HG03196 (cell line): ENCODE measurements around the gene LZTFL1.

Source experiments
- ATAC-seq: cut with Tn5 transposase; IDR thresholded peaks from one replicate; pipeline ENCODE4 v1.9.1; 2021; ENCODE audit not compliant: unreplicated experiment

The LZTFL1 gene, protein sequence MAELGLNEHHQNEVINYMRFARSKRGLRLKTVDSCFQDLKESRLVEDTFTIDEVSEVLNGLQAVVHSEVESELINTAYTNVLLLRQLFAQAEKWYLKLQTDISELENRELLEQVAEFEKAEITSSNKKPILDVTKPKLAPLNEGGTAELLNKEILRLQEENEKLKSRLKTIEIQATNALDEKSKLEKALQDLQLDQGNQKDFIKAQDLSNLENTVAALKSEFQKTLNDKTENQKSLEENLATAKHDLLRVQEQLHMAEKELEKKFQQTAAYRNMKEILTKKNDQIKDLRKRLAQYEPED

GRCh38 chr3:45841757-45842491, at the start of gene LZTFL1:
TSS of gene LZTFL1 (minus strand) at chr3:45842119. CDS start at chr3:45841991, 128 bp downstream.
- peak; percentile 86 for ATAC-seq

DNA sequence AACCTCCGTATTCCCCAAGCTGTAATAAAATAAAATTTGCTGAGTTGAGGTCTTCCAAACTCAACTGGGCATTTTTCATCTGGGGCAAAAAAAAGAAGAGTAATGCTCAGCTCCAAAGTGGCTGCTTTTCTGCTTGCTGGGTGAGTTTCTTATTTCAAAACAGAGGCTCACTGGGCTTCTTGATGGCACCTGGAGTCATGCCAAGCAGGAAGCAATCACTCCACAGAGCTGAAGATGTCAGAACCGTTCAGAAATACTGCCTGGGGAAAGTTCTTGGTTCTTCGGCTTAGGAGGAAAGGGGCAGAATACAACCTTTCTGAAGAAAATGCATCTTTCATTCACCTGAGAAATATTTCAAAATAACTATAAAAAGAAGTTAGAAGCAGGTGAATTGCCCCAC, 48.5 kb upstream of the LZTFL1 start:
- no peak for ATAC-seq

DNA sequence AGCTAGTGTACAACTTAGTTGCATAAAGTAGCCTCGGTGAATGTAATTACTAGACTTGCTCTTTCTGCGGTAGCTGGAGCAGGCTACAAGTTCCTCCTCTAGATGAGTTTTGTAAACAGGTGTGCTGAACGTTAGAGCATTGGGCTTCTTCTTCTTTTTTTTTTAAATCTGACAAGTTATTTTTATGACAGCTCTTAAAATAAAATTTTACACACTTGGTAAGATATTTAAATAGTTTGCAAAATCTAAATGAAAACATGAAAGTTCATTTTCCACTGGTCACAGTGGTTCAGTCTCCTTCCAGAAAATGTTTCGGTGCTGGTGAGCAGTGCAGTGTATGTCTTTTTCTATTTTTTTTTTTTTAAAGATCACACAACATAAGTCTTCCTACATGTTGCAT, 47.4 kb upstream of the LZTFL1 start:
- ATAC-seq, result no peak

DNA sequence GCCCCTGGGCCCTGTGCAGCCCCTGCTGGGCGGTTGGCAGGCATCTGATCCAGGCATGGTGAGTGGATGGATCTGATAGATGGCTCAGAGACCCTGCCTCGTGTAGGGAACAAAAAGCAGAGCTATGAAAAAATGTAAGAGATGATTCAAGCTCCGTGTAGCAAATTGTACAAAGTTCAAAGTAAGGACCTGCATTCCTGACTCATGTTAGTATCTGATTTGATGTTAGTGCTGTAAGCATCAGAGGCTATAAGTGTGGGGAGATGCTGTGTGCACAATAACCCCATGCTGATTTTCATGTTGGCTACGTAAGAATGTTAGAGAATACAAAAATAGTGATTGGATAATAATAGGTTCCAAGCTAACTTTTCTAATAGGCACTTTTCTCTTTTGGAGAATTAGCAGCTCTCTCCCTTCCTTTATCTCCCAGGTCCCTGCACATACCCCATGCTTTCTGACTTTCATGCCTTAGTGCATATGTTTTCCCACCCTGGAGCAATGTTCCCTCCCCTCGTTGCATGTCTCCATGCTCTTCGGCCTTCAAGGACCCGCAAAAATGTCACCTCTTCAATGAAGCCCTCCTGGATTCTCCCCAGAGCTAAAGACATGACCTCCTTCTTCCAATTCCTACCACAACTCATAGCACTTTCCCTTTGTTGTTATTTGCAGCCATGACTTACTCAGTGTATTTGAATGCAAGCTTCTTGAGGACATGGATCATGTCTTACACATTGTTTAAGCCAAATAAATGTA, 46.0 kb upstream of the LZTFL1 start:
- no peak for ATAC-seq

- no peak for ATAC-seq
Observed at GRCh38 chr3:45887285-45887684, 45.4 kb upstream of the LZTFL1 start.

- ATAC-seq, result no peak
Observed at GRCh38 chr3:45885979-45886705, 44.2 kb upstream of the LZTFL1 start, which contains the start of gene CCR9. TSS of gene CCR9 (plus strand) at chr3:45886543. CDS start at chr3:45894934, 8,391 bp downstream.

DNA sequence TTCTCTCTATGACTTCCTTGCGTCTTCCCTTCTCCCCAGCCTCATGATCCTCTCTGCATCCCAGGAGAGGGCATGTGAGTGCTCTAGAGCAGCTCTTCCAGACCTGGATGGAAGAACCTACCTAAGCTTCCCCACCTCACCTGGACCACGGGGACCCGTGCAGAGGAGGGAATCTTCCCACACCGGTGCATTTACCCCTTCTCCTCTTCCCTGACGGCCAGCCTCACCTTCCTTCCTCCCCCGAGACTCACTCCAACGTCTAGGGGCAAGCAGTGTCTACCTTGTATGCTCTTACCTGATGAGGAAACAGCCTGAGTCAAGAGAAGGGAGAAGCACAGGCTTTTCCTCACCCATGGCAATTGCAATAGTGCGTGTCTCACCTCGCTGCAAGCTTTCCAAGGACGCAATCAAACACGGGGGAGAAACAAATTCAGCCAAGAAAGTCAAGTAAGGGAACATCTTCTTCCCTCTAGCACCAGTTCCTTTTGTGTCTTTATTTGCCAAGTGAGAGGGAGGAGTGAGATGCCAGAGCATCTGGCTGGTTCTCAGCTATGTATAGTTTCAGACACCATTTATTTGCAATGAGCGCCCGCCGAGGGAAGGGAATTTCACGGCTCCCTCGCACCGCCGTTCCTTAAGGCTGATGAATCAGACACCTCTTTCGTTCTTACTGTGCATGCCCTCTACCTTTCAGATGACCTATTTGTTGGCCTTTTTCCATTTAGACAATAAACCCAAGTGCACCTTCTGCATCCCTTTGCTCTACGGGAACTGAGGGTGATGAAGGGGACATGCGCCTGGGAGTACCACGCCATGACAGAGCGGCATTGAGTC, 42.7 kb upstream of the LZTFL1 start:
- ATAC-seq, result no peak

DNA sequence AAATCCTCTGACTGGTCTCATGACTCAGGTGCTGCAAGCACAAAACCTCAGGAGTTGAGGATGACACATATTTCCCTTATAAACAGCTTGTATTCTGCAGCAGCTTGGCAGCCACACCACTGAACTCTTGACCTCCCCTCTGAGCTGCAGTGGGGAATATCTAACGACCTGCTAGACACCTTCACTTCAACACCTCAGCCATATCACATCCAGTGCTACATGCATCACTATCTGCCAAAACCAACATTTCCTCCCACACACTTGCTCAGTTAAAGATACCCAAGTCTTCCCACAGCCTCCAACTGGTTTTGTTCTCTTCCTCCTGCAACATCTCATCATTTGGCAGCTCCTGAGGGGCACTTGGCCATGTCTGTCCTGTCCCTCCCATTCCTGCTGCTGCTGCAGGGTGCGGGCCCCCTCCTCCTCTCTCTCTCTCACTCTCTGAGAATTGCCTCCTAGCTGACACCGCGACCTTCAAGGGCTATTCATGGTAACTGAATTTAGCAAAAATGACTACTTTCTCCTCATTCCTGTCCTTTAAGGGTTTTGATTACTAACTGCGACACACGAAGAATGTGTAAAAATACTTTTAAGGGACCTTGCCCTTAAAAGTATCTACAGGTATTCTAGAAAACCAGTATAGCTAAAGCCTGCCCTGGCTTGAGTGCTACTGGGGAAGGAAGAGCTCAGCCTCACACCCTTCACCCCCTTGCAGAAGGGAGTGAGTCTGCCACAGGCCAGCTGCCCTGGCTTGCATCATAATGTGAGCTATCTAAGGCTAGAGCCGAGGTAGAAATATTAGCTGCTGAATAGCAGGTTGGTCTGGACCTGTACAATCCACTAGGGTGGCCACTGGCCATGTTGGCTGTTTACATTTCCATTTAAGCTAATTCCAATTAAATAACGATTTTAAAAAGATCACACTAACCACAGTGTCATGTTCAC, 39.4 kb upstream of the LZTFL1 start:
- no peak for ATAC-seq

GRCh38 chr3:45880725-45881077, 38.8 kb upstream of the LZTFL1 start:
- no peak for ATAC-seq

DNA sequence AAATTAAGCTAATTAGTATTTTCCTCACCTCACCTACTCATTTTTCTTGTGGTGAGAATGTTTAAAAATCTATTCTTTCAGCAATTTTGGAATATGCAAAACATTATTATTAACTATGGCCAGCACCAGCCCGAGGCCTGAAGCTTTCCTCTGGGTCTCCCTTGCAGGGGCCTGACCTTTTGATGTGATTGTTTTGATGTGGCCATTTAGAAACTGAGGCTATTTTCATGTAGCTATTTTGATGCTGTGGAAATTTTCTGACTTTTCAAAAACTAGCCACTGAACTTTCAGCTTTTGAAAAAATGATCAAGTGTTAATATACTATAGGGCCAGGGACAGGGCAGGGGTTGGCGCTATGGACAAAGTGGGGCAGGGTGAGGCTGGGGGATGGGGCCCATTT, 36.2 kb upstream of the LZTFL1 start:
- ATAC-seq, result no peak

GRCh38 chr3:45874677-45875346, 32.9 kb upstream of the LZTFL1 start:
- ATAC-seq, result no peak

DNA sequence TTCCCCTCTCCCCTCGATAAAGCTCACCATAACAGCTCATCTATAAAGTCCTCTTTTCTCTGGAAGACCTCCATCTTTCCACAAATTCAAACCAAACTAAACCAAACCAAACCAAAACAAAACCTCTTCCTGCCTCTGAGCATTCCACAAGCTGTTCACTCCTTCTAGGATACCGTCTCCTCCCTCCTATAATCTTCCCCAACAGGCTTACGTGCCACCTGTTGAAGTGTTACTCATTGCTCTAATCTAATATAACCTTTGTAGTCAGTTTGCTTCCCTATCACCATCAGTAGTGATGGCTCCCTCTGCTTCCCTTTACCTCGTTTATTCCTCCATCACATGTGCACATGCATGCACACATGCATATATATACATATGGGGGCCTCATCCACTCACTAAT, 31.7 kb upstream of the LZTFL1 start:
- ATAC-seq, result no peak

- ATAC-seq, result no peak
Observed at GRCh38 chr3:45873036-45873435, 31.1 kb upstream of the LZTFL1 start.

- no peak for ATAC-seq
Observed at GRCh38 chr3:45872569-45872968, 30.6 kb upstream of the LZTFL1 start.

DNA sequence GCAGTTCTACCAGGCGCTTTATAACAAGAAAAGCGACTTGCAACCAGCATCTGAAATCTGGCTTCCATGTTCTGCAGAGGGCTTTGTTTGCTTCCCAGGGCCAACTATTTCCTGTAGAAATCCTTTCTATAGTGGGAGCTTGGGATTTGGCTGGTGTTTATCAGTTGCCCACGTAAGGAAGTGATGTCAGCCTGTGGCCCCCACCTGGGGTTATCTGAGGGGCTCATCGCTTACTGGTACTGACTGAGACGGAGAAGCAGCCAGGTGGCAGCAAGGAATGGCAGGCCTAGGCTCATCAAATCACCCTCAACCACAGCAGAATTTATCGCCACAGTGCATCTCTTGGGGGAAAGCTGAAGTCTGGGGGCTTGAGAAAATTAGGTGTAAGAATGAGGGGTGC, 29.9 kb upstream of the LZTFL1 start:
- no peak for ATAC-seq

- ATAC-seq, result no peak
Observed at GRCh38 chr3:45870099-45870498, 28.2 kb upstream of the LZTFL1 start.

DNA sequence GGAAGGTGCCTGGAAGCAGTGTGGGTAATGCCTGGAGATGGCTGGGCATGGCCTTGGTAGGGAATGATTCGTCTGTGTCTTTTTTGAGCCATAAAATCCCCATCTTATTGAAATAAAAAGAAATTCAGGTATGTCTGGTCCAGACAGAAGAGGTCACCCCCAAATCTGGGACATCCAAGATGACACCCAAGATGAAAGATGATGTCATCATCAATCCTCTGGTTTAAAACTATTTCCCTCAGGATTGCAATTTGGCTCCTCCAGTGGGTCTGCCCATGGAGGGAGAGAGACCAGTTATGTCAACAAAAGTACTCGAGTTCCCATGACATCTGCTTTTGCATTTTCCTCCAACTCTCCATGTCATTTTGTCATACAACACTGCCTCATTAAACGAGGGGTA, 27.7 kb upstream of the LZTFL1 start:
- no peak for ATAC-seq

- ATAC-seq, result no peak
Observed at GRCh38 chr3:45868650-45869049, 26.7 kb upstream of the LZTFL1 start.

GRCh38 chr3:45868213-45868612, 26.3 kb upstream of the LZTFL1 start:
- ATAC-seq, result no peak
